ENCODE measurements around the gene METTL25. TPM values are rescaled to one million over a fixed set of nuclear protein-coding genes. Genes with fewer than 3 reads are reported as not detected.
"Not testable (repeated sequence)": the region's sequence is repeated elsewhere in the genome, so short reads cannot be mapped to it uniquely, and the experiment has no call there.

Gene METTL25
- total RNA-seq, 2 donors from 2014 or later = 9.7 to 26.5 TPM

- no peak for DNase-seq (ENCODE audit: low spot score)
- Histone ChIP-seq H3K4me3 (peak overlapping the region; percentile 93), H3K4me1 (ENCODE audit: control insufficient read depth in 1 of 2, low read depth in 2 of 2) (peaks cover 24 to 42% of the 10 kb centered on the region in 2 donors), H3K27ac (peak overlapping the region; percentile 95 to 98), H3K27me3 (replicated peaks; ENCODE audit: insufficient read depth) (no peaks in the 10 kb centered on the region), H3K36me3 (peaks cover 10% of the 10 kb centered on the region), H3K9me3 (no peaks in the 10 kb centered on the region)
- TF ChIP-seq CTCF (IDR thresholded peaks at IDR 0.05) = no peak
- no peak for ATAC-seq (ENCODE audit: insufficient number of reproducible peaks, low FRiP score, low read depth)
Measured at GRCh38 chr12:82357340-82357739, 989 bp upstream of the METTL25 start.

- Histone ChIP-seq H3K9me3 (no peaks in the 10 kb centered on the region), H3K4me3 (peak overlapping the region; percentile 93), H3K27ac (peak overlapping the region; percentile 95 to 98), H3K4me1 (ENCODE audit: control insufficient read depth in 1 of 2, low read depth in 2 of 2) (peaks cover 24 to 42% of the 10 kb centered on the region in 2 donors), H3K27me3 (replicated peaks; ENCODE audit: insufficient read depth) (no peaks in the 10 kb centered on the region), H3K36me3 (peaks cover 6% of the 10 kb centered on the region)
- ATAC-seq (ENCODE audit: insufficient number of reproducible peaks, low FRiP score, low read depth) (no peak), DNase-seq (ENCODE audit: low spot score) (no peak)
- TF ChIP-seq CTCF (IDR thresholded peaks at IDR 0.05) = no peak
Measured at GRCh38 chr12:82357845-82358199, 507 bp upstream of the METTL25 start.

- no peak for TF ChIP-seq CTCF (IDR thresholded peaks at IDR 0.05)
- Histone ChIP-seq H3K27me3 (replicated peaks; ENCODE audit: insufficient read depth) (no peaks in the 10 kb centered on the region), H3K9me3 (no peaks in the 10 kb centered on the region), H3K4me3 (peak overlapping the region; percentile 93), H3K36me3 (peaks cover 6% of the 10 kb centered on the region), H3K27ac (peak overlapping the region; percentile 95 to 98), H3K4me1 (ENCODE audit: control insufficient read depth in 1 of 2, low read depth in 2 of 2) (peaks cover 24 to 42% of the 10 kb centered on the region in 2 donors)
- no peak for DNase-seq (ENCODE audit: low spot score)
- ATAC-seq (ENCODE audit: insufficient number of reproducible peaks, low FRiP score, low read depth) = no peak
Measured at GRCh38 chr12:82359115-82359478, 768 bp downstream of the METTL25 start.

GRCh38 chr12:82360834-82361233 is 2.5 kb downstream of the METTL25 start:
- DNase-seq (ENCODE audit: low spot score); H3K4me3 ChIP-seq; ATAC-seq (ENCODE audit: insufficient number of reproducible peaks, low FRiP score, low read depth); H3K36me3 ChIP-seq; H3K9me3 ChIP-seq; H3K27ac ChIP-seq; H3K27me3 ChIP-seq (replicated peaks; ENCODE audit: insufficient read depth): not testable (repeated sequence)
- peaks cover 23 to 34% of the 10 kb centered on the region in 2 donors for H3K4me1 ChIP-seq (ENCODE audit: control insufficient read depth in 1 of 2, low read depth in 2 of 2)

GRCh38 chr12:82361461-82361915 is 3.2 kb downstream of the METTL25 start:
- no peak for TF ChIP-seq CTCF (IDR thresholded peaks at IDR 0.05)
- Histone ChIP-seq H3K9me3 (no peaks in the 10 kb centered on the region), H3K4me1 (ENCODE audit: control insufficient read depth in 1 of 2, low read depth in 2 of 2) (peaks cover 19 to 27% of the 10 kb centered on the region in 2 donors), H3K4me3 (no peak overlapping the region), H3K36me3 (no peaks in the 10 kb centered on the region), H3K27me3 (replicated peaks; ENCODE audit: insufficient read depth) (no peaks in the 10 kb centered on the region), H3K27ac (no peak overlapping the region)
- DNase-seq (ENCODE audit: low spot score) (no peak), ATAC-seq (ENCODE audit: insufficient number of reproducible peaks, low FRiP score, low read depth) (no peak)

- TF ChIP-seq CTCF (IDR thresholded peaks at IDR 0.05) = no peak
- no peaks in the 10 kb centered on the region for H3K9me3 ChIP-seq
Measured at GRCh38 chr12:82363990-82364389, 5.7 kb downstream of the METTL25 start.

More at GRCh38 chr12:82363990-82364389, 5.7 kb downstream of the METTL25 start:
- no peaks in the 10 kb centered on the region for H3K27me3 ChIP-seq (replicated peaks; ENCODE audit: insufficient read depth)
- ATAC-seq (ENCODE audit: insufficient number of reproducible peaks, low FRiP score, low read depth) (no peak), DNase-seq (ENCODE audit: low spot score) (no peak)
- H3K4me1 ChIP-seq (ENCODE audit: control insufficient read depth in 1 of 2, low read depth in 2 of 2) = peaks cover 12 to 16% of the 10 kb centered on the region in 2 donors
- H3K27ac ChIP-seq = no peak overlapping the region
- no peak overlapping the region for H3K4me3 ChIP-seq
- H3K36me3 ChIP-seq = no peaks in the 10 kb centered on the region

Measured in thoracic aorta (tissue), 2 donors.